Hepatic stellate cell (primary cell): ENCODE data around the gene PTRH2.
A peak's percentile ranks its signal among the peaks of the same experiment; 100 is the strongest.

Source experiments
- DNase-seq: peaks from one replicate; pipeline ENCODE4 v3.0.0; 2011; ENCODE audit warnings: low spot score

Gene PTRH2

GRCh38 chr17:59719526-59719925, 12.3 kb upstream of the PTRH2 start:
- DNase-seq, result no peak

GRCh38 chr17:59716427-59716826, 9.2 kb upstream of the PTRH2 start:
- no peak for DNase-seq

GRCh38 chr17:59714255-59714654, 7.0 kb upstream of the PTRH2 start:
- no peak for DNase-seq

GRCh38 chr17:59712862-59713261, 5.6 kb upstream of the PTRH2 start:
- DNase-seq, result no peak

GRCh38 chr17:59711936-59712335, 4.7 kb upstream of the PTRH2 start:
- DNase-seq, result no peak

- DNase-seq, result peak; percentile 41
Observed at GRCh38 chr17:59707971-59708430, 771 bp upstream of the PTRH2 start.

- no peak for DNase-seq
Observed at GRCh38 chr17:59702304-59702703, 4.9 kb downstream of the PTRH2 start.

- no peak for DNase-seq
Observed at GRCh38 chr17:59699786-59700185, 7.4 kb downstream of the PTRH2 start.

- no peak for DNase-seq
Observed at GRCh38 chr17:59699218-59699617, 8.0 kb downstream of the PTRH2 start.

- DNase-seq, result no peak
Observed at GRCh38 chr17:59698143-59698542, 9.1 kb downstream of the PTRH2 start.

GRCh38 chr17:59696682-59697277, 10.4 kb downstream of the PTRH2 start:
- DNase-seq, result no peak

- DNase-seq, result no peak
Observed at GRCh38 chr17:59695945-59696681, 11.1 kb downstream of the PTRH2 start.

- DNase-seq, result no peak
Observed at GRCh38 chr17:59694344-59694743, 12.9 kb downstream of the PTRH2 start.

GRCh38 chr17:59693582-59693981, 13.6 kb downstream of the PTRH2 start:
- DNase-seq, result no peak

- no peak for DNase-seq
Observed at GRCh38 chr17:59688496-59688895, 18.7 kb downstream of the PTRH2 start.

GRCh38 chr17:59688008-59688407, 19.2 kb downstream of the PTRH2 start:
- DNase-seq, result no peak

GRCh38 chr17:59684967-59685366, 22.3 kb downstream of the PTRH2 start:
- DNase-seq, result no peak

- DNase-seq, result no peak
Observed at GRCh38 chr17:59683283-59683682, 23.9 kb downstream of the PTRH2 start.

- DNase-seq, result peak; percentile 30
Observed at GRCh38 chr17:59680314-59680713, 26.9 kb downstream of the PTRH2 start.

GRCh38 chr17:59678918-59679317, 28.3 kb downstream of the PTRH2 start:
- DNase-seq, result no peak

- DNase-seq, result no peak
Observed at GRCh38 chr17:59676716-59677115, 30.5 kb downstream of the PTRH2 start.

GRCh38 chr17:59675231-59675630, 32.0 kb downstream of the PTRH2 start:
- no peak for DNase-seq

- no peak for DNase-seq
Observed at GRCh38 chr17:59671386-59671785, 35.8 kb downstream of the PTRH2 start.

GRCh38 chr17:59669944-59670343, 37.3 kb downstream of the PTRH2 start:
- no peak for DNase-seq
